D721Med (cell line): Measurements from ENCODE around the gene DNASE1L1.

Experiments used
- DNase-seq: peaks from one replicate; pipeline ENCODE4 v3.0.0; 2011; ENCODE audit warnings: low spot score; ENCODE audit not compliant: insufficient read length
- FAIRE-seq: peaks from 2 replicates; lab custom pipeline; 2011; peaks lifted over from hg19 to GRCh38; lab: Jason Lieb, UNC
- CTCF ChIP-seq: IDR thresholded peaks from 2 replicates; pipeline ENCODE4 v1.5.1; 2012; ENCODE audit warnings: mild to moderate bottlenecking, control low read depth; ENCODE audit not compliant: insufficient read depth; ENCODE audit errors: missing control alignments

DNASE1L1 gene

GRCh38 chrX:154367474-154368308 lies 41.4 kb downstream of the DNASE1L1 start:
- FAIRE-seq: no peak
- no peak for DNase-seq
- TF ChIP-seq CTCF: no peak

GRCh38 chrX:154366666-154367055 lies 42.4 kb downstream of the DNASE1L1 start:
- no peak for TF ChIP-seq CTCF
- FAIRE-seq (no peak), DNase-seq (no peak)

- no peak for FAIRE-seq
- TF ChIP-seq CTCF: no peak
Observed at GRCh38 chrX:154365997-154366665, 42.9 kb downstream of the DNASE1L1 start.

GRCh38 chrX:154365052-154365600 lies 43.9 kb downstream of the DNASE1L1 start:
- FAIRE-seq: no peak
- TF ChIP-seq CTCF: no peak
- DNase-seq: no peak

More at GRCh38 chrX:154365997-154366665, 42.9 kb downstream of the DNASE1L1 start:
- DNase-seq: no peak

- TF ChIP-seq CTCF: no peak
- FAIRE-seq (no peak), DNase-seq (no peak)
Observed at GRCh38 chrX:154363706-154364439, 45.2 kb downstream of the DNASE1L1 start.

- TF ChIP-seq CTCF: no peak
- FAIRE-seq: no peak
- no peak for DNase-seq
Observed at GRCh38 chrX:154362085-154362742, 46.8 kb downstream of the DNASE1L1 start.
